Measurements from ENCODE around the gene SCIN.

SCIN gene

DNA sequence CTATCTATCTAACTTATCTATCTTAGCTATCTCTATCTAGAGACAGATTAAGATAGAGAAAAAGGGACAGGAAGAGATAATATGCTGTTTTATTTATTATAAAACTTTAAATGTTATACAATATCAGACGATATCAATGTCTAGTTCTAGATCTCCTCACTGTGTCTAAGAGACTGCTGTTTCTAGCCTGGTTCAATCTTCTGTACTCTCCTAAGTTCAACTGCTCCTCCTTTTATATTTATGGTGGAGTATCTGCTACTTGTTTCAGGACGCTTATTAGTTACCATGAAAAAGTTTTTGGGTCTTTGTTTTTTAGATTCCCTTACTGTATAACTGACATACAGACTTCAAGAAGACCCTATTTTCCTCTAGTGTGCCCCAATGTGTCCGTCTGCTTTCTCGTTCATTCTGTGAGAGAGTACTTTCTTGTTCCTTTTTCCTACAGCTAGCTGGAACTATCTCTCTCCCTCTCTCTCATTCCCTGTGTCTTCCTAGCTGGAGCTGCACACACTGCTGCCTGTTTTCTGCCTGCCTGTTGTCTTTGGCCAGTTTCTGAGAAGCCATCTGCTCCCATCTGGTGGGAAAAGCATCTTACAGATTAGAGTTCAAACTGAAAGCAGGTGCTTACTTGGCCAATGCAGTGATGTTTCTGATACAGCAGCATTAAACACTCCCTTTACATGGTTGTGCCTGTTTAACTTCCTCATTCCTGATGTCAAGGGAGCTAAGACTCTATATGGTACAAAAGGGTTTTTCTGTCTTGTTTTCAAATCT, 67.5 kb downstream of the SCIN start:
- no peak for TF ChIP-seq ZFX (IDR thresholded peaks at IDR 0.05; ENCODE audit: borderline replicate concordance)
- TF ChIP-seq, protein P1, sequence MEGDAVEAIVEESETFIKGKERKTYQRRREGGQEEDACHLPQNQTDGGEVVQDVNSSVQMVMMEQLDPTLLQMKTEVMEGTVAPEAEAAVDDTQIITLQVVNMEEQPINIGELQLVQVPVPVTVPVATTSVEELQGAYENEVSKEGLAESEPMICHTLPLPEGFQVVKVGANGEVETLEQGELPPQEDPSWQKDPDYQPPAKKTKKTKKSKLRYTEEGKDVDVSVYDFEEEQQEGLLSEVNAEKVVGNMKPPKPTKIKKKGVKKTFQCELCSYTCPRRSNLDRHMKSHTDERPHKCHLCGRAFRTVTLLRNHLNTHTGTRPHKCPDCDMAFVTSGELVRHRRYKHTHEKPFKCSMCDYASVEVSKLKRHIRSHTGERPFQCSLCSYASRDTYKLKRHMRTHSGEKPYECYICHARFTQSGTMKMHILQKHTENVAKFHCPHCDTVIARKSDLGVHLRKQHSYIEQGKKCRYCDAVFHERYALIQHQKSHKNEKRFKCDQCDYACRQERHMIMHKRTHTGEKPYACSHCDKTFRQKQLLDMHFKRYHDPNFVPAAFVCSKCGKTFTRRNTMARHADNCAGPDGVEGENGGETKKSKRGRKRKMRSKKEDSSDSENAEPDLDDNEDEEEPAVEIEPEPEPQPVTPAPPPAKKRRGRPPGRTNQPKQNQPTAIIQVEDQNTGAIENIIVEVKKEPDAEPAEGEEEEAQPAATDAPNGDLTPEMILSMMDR (IDR thresholded peaks at IDR 0.05): no peak
- no peak overlapping the region for H3K27ac ChIP-seq

DNA sequence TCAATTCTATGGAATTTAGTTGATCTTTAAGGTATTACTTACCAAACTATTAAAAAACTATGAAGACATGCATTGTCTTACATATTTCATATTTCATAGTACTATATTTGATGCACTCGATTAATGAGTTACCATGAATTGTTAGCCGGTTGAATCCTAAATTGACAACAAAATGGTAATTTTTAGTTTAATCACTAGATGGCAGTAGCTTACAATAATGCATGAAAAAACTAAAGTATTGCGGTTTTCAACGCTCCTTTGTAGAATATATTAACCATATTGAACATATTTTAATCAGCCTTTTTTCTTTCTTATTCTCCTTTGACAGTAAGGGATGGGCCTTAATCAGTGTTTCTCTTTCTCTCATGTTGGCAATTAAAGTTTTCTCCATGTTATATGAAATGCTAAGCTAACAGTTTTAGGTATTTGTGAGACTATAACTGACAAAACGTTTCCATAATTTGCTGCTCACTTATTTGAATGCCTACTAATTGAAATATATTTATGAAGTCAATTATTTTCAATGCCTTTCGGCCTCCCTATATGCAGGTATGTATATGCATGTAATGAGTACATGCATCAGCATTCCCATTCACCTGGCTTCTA, 68.4 kb downstream of the SCIN start:
- TF ChIP-seq, protein P1 (IDR thresholded peaks at IDR 0.05): peak; percentile 91
- TF ChIP-seq ZFX (IDR thresholded peaks at IDR 0.05; ENCODE audit: borderline replicate concordance): no peak
- H3K27ac ChIP-seq: no peak overlapping the region

DNA sequence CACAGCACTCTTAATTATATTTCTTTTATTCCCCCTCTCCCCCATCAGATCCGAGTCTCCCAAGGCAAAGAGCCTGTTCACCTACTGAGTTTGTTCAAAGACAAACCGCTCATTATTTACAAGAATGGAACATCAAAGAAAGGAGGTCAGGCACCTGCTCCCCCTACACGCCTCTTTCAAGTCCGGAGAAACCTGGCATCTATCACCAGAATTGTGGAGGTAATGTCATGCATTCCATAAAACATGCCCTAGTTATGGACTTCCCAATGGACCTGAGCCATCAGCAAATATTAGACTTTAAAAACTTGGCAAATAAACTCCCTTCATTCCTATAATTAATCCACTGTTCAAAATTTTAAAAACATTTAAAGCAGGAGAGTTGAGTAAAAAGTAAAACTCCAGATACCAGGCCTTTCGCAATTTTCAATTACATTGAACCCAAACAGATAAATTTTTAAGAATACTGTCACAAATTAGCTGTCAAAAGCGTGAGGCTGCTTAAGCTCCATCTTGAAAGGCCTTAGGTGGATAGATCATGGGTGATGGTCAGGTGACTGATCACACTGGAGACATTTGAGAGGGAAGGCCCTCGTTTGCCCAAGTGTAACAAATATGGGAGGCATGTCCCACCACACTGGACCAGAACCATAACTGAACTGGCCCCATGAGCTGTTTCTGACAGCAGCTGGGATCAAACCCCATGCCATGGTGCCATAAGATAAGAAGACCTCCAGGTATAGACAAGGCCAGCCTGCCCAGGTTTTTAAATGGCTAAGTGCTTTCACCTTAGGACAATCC, 70.0 kb downstream of the SCIN start:
- no peak overlapping the region for H3K27ac ChIP-seq
- TF ChIP-seq ZFX (IDR thresholded peaks at IDR 0.05; ENCODE audit: borderline replicate concordance): no peak
- TF ChIP-seq, protein P1 (IDR thresholded peaks at IDR 0.05): no peak

DNA sequence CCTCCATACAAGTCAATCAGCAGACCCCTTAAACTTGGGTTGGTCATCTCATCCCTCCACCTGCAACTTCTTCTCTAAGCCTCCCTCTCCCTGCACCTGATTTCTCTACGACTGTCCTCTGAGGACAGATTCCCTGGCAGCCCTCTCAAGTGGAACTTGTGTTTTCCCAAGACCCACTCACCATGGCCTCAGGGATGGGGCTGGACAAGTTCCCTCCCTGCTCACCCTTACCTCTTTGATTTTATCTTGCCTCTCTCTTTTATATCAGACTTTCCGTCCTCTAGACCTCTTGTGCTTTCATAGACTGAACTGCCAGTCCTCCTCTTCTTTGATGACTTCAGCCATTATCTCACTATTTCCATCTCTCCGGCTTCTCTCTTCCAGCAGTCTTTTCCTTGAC, 70.7 kb downstream of the SCIN start:
- no peak overlapping the region for H3K27ac ChIP-seq
- TF ChIP-seq, protein P1 (IDR thresholded peaks at IDR 0.05): no peak
- no peak for TF ChIP-seq ZFX (IDR thresholded peaks at IDR 0.05; ENCODE audit: borderline replicate concordance)

DNA sequence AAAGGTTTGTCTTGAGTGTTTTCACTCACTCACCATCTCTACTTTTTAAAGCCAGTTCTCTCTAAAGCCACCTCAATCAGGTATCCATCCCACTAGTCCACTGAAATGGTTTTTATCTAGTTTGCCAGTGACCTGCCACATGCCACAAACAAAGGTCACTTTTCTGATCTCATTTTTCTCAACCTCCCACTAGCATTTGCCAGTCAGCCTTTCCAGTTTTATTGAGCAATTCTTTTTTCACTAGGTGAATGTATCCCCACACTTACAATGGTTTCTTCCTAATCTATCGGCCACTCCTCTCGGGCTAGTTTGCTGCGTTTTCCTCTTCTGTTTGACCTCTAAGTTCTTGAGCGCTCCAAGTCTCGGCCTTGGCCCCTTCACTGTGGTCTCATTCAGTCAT, 72.0 kb downstream of the SCIN start:
- H3K27ac ChIP-seq: no peak overlapping the region
- TF ChIP-seq, protein P1 (IDR thresholded peaks at IDR 0.05): no peak
- no peak for TF ChIP-seq ZFX (IDR thresholded peaks at IDR 0.05; ENCODE audit: borderline replicate concordance)

DNA sequence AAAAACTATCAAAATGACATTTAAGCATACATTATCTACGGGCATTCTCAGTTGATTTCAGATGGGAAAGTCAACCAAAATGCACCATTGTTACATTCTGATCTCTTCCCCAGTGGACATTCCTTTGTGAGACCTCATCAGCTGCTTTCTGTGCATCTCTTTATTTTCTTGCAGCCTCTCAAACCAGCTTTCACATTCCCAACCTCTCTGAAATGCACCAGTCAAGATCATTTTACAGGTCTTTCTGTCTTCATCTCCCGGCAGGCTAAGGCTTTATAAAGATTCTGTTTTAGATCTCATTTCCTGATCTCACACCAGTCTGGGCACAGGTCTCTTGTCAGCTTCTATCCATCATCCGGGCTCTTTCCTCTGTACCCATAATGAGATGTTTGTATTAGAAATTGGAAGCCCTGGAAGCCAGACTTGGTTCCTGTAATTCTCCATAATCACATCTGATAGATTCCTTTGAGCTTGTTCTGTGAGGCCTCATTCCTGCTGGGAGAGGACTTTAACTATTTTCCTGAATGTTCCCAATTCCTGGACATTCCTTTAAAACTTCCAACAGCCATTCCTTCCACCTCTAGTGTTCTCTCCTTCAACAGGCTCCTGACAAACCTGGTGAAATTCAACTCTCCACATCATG, 72.6 kb downstream of the SCIN start:
- TF ChIP-seq, protein P1 (IDR thresholded peaks at IDR 0.05): no peak
- TF ChIP-seq ZFX (IDR thresholded peaks at IDR 0.05; ENCODE audit: borderline replicate concordance): no peak
- H3K27ac ChIP-seq: no peak overlapping the region
